CD4-positive, alpha-beta T cell (primary cell): ENCODE measurements around the gene SALL1. TPM values are rescaled to one million over a fixed set of nuclear protein-coding genes. Genes with fewer than 3 reads are reported as not detected.

Experiments used
- ATAC-seq: fragments of 200-7000 bp; cut with Tn5 transposase; one replicate; pipeline ENCODE4 v1.10.0; 2022; ENCODE audit warnings: mild to moderate bottlenecking; ENCODE audit not compliant: poor library complexity
- CTCF ChIA-PET: fragments of 350-600 bp; sonication (Branson Sonifier 250); formaldehyde crosslinking; loops from one replicate; lab custom pipeline; 2021; ENCODE audit warnings: antibody characterized with exemption, inconsistent platforms; lab: Charles Lee
- POLR2A ChIA-PET: fragments of 350-600 bp; sonication (Branson Sonifier 250); formaldehyde crosslinking; loops from one replicate; lab custom pipeline; 2021; ENCODE audit warnings: antibody characterized with exemption, inconsistent platforms; lab: Charles Lee
- DNase-seq, 14 experiments: peaks; one replicate each; pipeline ENCODE4 v3.0.0-alpha.2; 2013 to 2020; ENCODE audit warnings: mixed read lengths in 2 of 14
- H3K27ac ChIP-seq, 2 donors: one replicate each; pipeline versions ENCODE4 v1.5.1 to v1.7.0; 2013; ENCODE audit warnings: low read length in 2 of 2, low read depth in 1 of 2, mild to moderate bottlenecking in 1 of 2
- H3K27me3 ChIP-seq, 2 experiments: 1 replicate in 1 of 2; 2 replicates in 1 of 2; pipeline versions ENCODE4 v1.6.1 to v1.7.0; 2013; ENCODE audit warnings: low read length in 2 of 2, control low read depth in 1 of 2, mild to moderate bottlenecking in 1 of 2, moderate library complexity in 1 of 2; ENCODE audit not compliant: insufficient read depth in 2 of 2, control insufficient read depth in 1 of 2
- H3K36me3 ChIP-seq: one replicate; pipeline ENCODE4 v1.6.1; 2013; ENCODE audit warnings: low read length, control low read depth; ENCODE audit not compliant: insufficient read depth
- H3K4me1 ChIP-seq: one replicate; pipeline ENCODE4 v1.6.1; 2013; ENCODE audit warnings: low read length, control low read depth; ENCODE audit not compliant: insufficient read depth
- H3K4me3 ChIP-seq: one replicate; pipeline ENCODE4 v1.5.1; 2013; ENCODE audit warnings: mild to moderate bottlenecking, low read length, moderate library complexity
- H3K9me3 ChIP-seq, 2 experiments: 1 replicate in 1 of 2; 2 replicates in 1 of 2; pipeline versions ENCODE4 v1.6.1 to v1.7.0; 2013; ENCODE audit warnings: low read length in 2 of 2, mild to moderate bottlenecking in 2 of 2, control low read depth in 1 of 2, moderate library complexity in 1 of 2; ENCODE audit not compliant: control insufficient read depth in 1 of 2, insufficient read depth in 1 of 2
- H3K27ac Mint-ChIP-seq: one replicate; pipeline ENCODE4 v1.8.0; 2020; ENCODE audit warnings: mixed read lengths
- H3K27me3 Mint-ChIP-seq: one replicate; pipeline ENCODE4 v1.8.0; 2021; ENCODE audit warnings: mixed read lengths
- H3K36me3 Mint-ChIP-seq: one replicate; pipeline ENCODE4 v1.8.0; 2021; ENCODE audit warnings: low read depth, mixed read lengths
- H3K4me1 Mint-ChIP-seq: one replicate; pipeline ENCODE4 v1.8.0; 2021; ENCODE audit warnings: low read depth, mixed read lengths
- H3K4me3 Mint-ChIP-seq: one replicate; pipeline ENCODE4 v1.8.0; 2020; ENCODE audit warnings: mild to moderate bottlenecking, mixed read lengths
- H3K9me3 Mint-ChIP-seq: one replicate; pipeline ENCODE4 v1.8.0; 2020; ENCODE audit warnings: mixed read lengths
- intact Hi-C, 2 experiments: fragments of 100-400 bp; cut with DNase I in 1 of 2; cut with micrococcal nuclease in 1 of 2; formaldehyde crosslinking; loops; one replicate each; pipeline versions ENCODE4 v1.15.1 to v1.9.0; 2023 to 2025; cut with DNase I, micrococcal nuclease
- total RNA-seq, 174 experiments: library from RNA in 2 of 174; stranded (reverse) in 2 of 174; gene quantifications; one replicate each; pipeline ENCODE4 v1.2.3 and lab custom pipeline; 2021 to 2026
- TF ChIP-seq, protein P1 (sequence below): fragments of 200-600 bp; IDR thresholded peaks from one replicate; pipeline ENCODE4 v1.8.0; 2022; ENCODE audit warnings: antibody characterized with exemption, mild to moderate bottlenecking

The SALL1 gene
- total RNA-seq, 2 experiments from 2014 or later, result not detected

DNA sequence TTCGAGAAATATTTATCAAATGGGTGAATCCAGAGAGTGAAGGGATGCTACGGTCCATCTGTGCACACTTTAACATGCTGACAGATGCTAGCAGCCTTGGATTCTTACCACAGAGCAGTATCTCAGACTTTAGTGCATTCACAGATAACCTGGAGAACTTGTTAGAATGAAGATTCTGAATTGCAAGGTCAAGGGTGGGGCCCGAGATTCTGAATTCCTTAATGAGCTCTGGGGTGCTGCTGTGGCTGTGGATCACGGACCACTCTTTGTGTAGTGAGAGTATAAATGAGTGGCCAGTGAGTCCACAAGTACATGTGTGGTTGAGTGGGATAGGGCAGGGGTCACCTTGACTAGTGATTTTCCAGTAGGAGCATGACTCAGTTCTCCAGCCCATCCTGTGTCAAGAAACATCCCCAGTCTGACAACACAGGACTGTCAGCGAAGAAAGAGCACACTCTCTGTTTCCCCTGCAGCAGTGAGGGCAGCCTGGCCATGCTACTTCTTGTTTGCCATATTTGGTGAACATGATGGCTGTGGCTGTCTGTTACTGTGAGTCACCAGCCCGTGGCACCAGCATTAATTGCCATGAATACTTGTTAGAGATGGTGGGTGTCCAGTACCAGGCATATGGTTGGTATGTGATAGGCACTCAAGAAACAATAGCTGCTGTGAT lies 13.0 kb upstream of the SALL1 start:
- H3K27me3 Mint-ChIP-seq, result peaks cover 24% of the 10 kb centered on the region
- Histone ChIP-seq H3K4me3 (no peak overlapping the region), H3K9me3 (no peaks in the 10 kb centered on the region), H3K27me3 (peaks cover 0 to 11% of the 10 kb centered on the region in 2 experiments), H3K4me1 (no peaks in the 10 kb centered on the region), H3K36me3 (no peaks in the 10 kb centered on the region), H3K27ac (no peak overlapping the region)
- no peaks in the 10 kb centered on the region for H3K36me3 Mint-ChIP-seq
- ChIA-PET CTCF (interaction anchor here (0.5 kb wide), 1 partner anchor 956 kb away, joined by 3 read pairs; no protein-coding TSS in a partner anchor), POLR2A (no interaction called here)
- no peak overlapping the region for H3K27ac Mint-ChIP-seq
- no peak overlapping the region for H3K4me3 Mint-ChIP-seq
- intact Hi-C loops, result no loop called here
- ATAC-seq (no peak), DNase-seq (no peak)
- no peaks in the 10 kb centered on the region for H3K4me1 Mint-ChIP-seq
- peaks cover 2% of the 10 kb centered on the region for H3K9me3 Mint-ChIP-seq
- TF ChIP-seq, protein P1, sequence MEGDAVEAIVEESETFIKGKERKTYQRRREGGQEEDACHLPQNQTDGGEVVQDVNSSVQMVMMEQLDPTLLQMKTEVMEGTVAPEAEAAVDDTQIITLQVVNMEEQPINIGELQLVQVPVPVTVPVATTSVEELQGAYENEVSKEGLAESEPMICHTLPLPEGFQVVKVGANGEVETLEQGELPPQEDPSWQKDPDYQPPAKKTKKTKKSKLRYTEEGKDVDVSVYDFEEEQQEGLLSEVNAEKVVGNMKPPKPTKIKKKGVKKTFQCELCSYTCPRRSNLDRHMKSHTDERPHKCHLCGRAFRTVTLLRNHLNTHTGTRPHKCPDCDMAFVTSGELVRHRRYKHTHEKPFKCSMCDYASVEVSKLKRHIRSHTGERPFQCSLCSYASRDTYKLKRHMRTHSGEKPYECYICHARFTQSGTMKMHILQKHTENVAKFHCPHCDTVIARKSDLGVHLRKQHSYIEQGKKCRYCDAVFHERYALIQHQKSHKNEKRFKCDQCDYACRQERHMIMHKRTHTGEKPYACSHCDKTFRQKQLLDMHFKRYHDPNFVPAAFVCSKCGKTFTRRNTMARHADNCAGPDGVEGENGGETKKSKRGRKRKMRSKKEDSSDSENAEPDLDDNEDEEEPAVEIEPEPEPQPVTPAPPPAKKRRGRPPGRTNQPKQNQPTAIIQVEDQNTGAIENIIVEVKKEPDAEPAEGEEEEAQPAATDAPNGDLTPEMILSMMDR, result no peak

GRCh38 chr16:51163366-51163765 lies 12.3 kb upstream of the SALL1 start:
- peaks cover 0 to 12% of the 10 kb centered on the region in 2 experiments for H3K27me3 ChIP-seq
- intact Hi-C loops, result no loop called here

DNA sequence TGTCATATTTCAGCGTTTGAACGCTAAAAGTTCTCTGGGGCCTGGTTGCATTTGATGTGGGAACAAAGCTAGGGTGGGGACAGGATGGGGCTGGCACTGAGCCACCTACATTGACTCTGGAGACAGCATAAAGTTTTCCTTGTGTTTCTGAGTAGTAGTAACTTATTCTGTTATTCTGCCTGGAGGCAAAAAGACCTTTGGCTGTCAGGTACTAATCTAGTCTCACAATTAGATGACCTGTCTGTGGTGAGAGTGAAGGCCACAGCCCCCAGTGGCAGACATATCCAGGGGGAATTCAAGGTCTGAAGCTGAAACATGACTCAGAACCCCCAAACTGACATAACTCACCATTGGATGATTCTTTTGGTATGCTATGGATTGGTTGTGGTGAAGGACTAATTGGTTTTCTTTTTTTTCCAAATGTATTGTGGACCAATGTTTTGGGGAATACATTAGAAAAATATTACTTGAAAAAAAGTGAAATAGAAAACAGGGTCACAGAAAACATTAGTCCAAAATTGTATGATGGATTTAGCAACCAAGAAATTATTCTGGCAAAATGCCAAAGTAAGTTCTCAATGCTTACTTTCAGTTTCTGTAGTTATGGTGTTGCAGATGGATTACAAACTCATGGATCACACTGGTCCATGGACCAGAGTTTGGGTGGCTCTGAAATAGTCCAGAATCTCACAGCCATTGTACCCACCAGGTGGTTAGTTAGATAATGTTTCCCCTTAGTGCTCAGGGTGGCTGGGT lies 10.5 kb upstream of the SALL1 start:
- ChIA-PET CTCF (no interaction called here), POLR2A (no interaction called here)
- Histone ChIP-seq H3K4me1 (no peaks in the 10 kb centered on the region), H3K27me3 (peaks cover 13 to 19% of the 10 kb centered on the region in 2 experiments), H3K27ac (no peak overlapping the region), H3K9me3 (peaks cover 0 to 3% of the 10 kb centered on the region in 2 experiments), H3K4me3 (no peak overlapping the region), H3K36me3 (no peaks in the 10 kb centered on the region)
- ATAC-seq, result no peak
- TF ChIP-seq, protein P1, result no peak
- Mint-ChIP-seq H3K4me1 (no peaks in the 10 kb centered on the region), H3K27me3 (peaks cover 46% of the 10 kb centered on the region), H3K36me3 (no peaks in the 10 kb centered on the region), H3K4me3 (no peak overlapping the region), H3K27ac (no peak overlapping the region), H3K9me3 (peaks cover 2% of the 10 kb centered on the region)
- intact Hi-C loops, result no loop called here
- no peak for DNase-seq

More at GRCh38 chr16:51163366-51163765, 12.3 kb upstream of the SALL1 start:
- Mint-ChIP-seq H3K36me3 (no peaks in the 10 kb centered on the region), H3K27ac (no peak overlapping the region), H3K4me3 (no peak overlapping the region), H3K4me1 (no peaks in the 10 kb centered on the region), H3K27me3 (peaks cover 30% of the 10 kb centered on the region), H3K9me3 (peaks cover 2% of the 10 kb centered on the region)
- Histone ChIP-seq H3K4me3 (no peak overlapping the region), H3K9me3 (no peaks in the 10 kb centered on the region), H3K36me3 (no peaks in the 10 kb centered on the region), H3K4me1 (no peaks in the 10 kb centered on the region), H3K27ac (no peak overlapping the region)
- DNase-seq (no peak), ATAC-seq (no peak)
- TF ChIP-seq, protein P1, result no peak
- ChIA-PET CTCF (no interaction called here), POLR2A (no interaction called here)
